ENCODE measurements around the gene SIRT3. TPM values are rescaled to one million over a fixed set of nuclear protein-coding genes. Genes with fewer than 3 reads are reported as not detected.

The SIRT3 gene
- total and polyA plus RNA-seq, 7 experiments from 2014 or later, result 9.9 to 34.8 (median 23.8) TPM

GRCh38 chr11:207208-207862 lies 28.8 kb downstream of the SIRT3 start, which contains the start of the genes BET1L and RIC8A:
BET1L (minus strand) TSS chr11:207399; CDS start chr11:207321, 78 bp downstream.
RIC8A (plus strand) TSS chr11:207708; CDS start chr11:208855, 1,147 bp downstream.
- peak within 1 kb of the TSS; percentile 98 for H3K4me3 ChIP-seq (ENCODE audit: low read length)
- Mint-ChIP-seq H3K36me3 (peaks cover 0 to 31% (median 14%) of the 10 kb centered on the region in 5 donors), H3K27ac (peak within 1 kb of the TSS; percentile 97 to 100 (median 99))

GRCh38 chr11:206526-207207 lies 29.5 kb downstream of the SIRT3 start:
- CTCF ChIA-PET, result interaction anchor here (0.7 to 2.2 kb wide), 5 partner anchors 30 to 613 kb away, joined by 3 to 5 read pairs (median 4); partner anchors contain the start of genes PSMD13 and SIRT3
- Mint-ChIP-seq H3K4me1 (peaks cover 23 to 79% (median 57%) of the 10 kb centered on the region in 7 donors), H3K9me3 (peaks cover 0 to 4% (median 0%) of the 10 kb centered on the region in 11 donors), H3K36me3 (peaks cover 0 to 30% (median 14%) of the 10 kb centered on the region in 5 donors), H3K27ac (peak overlapping the region; percentile 97 to 100 (median 99)), H3K4me3 (peak overlapping the region; percentile 89 to 100 (median 96)), H3K27me3 (no peaks in the 10 kb centered on the region)
- peaks cover 28 to 64% of the 10 kb centered on the region in 2 donors for H3K4me1 ChIP-seq (ENCODE audit: control insufficient read depth in 2 of 2, insufficient read depth in 2 of 2, low read length in 2 of 2)
- no peaks in the 10 kb centered on the region for H3K9me3 ChIP-seq (ENCODE audit: control insufficient read depth in 2 of 3, low read length in 3 of 3)
- intact Hi-C loops (cut with micrococcal nuclease), result loop anchor here (1.0 to 5.0 kb wide), 17 partner anchors 30 to 592 kb away; partner anchors contain the start of genes HRAS (in 2 of the 2), IFITM1 (in 2 of the 2), PSMD13 (in 2 of the 2) and SIRT3 (in 2 of the 2)
- peak overlapping the region; percentile 98 for H3K4me3 ChIP-seq (ENCODE audit: low read length)
- peak overlapping the region; percentile 93 for H3K27ac ChIP-seq (ENCODE audit: low read depth, low read length)
- ATAC-seq, result no peak
- no peaks in the 10 kb centered on the region for H3K27me3 ChIP-seq (ENCODE audit: control insufficient read depth in 2 of 2, insufficient read depth in 2 of 2, low read length in 2 of 2)
- peaks cover 16 to 56% (median 26%) of the 10 kb centered on the region in 3 experiments for H3K36me3 ChIP-seq (ENCODE audit: control insufficient read depth in 2 of 3, insufficient read depth in 3 of 3, low read length in 3 of 3)
- POLR2A ChIA-PET, result interaction anchor here (0.6 to 5.0 kb wide), 40 partner anchors 9 to 634 kb away, joined by 3 to 83 read pairs (median 5); partner anchors contain the start of genes HRAS, IFITM5, NLRP6 and PGGHG
- peak in 6 of 9 donors; percentile 21 to 35 (median 30) for DNase-seq

More at GRCh38 chr11:207208-207862, 28.8 kb downstream of the SIRT3 start, which contains the start of the genes BET1L and RIC8A:
- Histone ChIP-seq H3K4me1 (ENCODE audit: control insufficient read depth in 2 of 2, insufficient read depth in 2 of 2, low read length in 2 of 2) (peaks cover 28 to 57% of the 10 kb centered on the region in 2 donors), H3K27me3 (ENCODE audit: control insufficient read depth in 2 of 2, insufficient read depth in 2 of 2, low read length in 2 of 2) (no peaks in the 10 kb centered on the region), H3K27ac (ENCODE audit: low read depth, low read length) (peak within 1 kb of the TSS; percentile 93), H3K36me3 (ENCODE audit: control insufficient read depth in 2 of 3, insufficient read depth in 3 of 3, low read length in 3 of 3) (peaks cover 18 to 62% (median 33%) of the 10 kb centered on the region in 3 experiments), H3K9me3 (ENCODE audit: control insufficient read depth in 2 of 3, low read length in 3 of 3) (no peaks in the 10 kb centered on the region)
- CTCF ChIA-PET, result interaction anchor here (0.8 to 2.2 kb wide), 5 partner anchors 29 to 612 kb away, joined by 3 to 5 read pairs (median 4); partner anchors contain the start of genes PSMD13 and SIRT3
- peak; percentile 93 for ATAC-seq
- peaks cover 17 to 72% (median 50%) of the 10 kb centered on the region in 7 donors for H3K4me1 Mint-ChIP-seq
- peak; percentile 92 to 99 (median 98) for DNase-seq
- POLR2A ChIA-PET, result interaction anchor here (0.5 to 5.0 kb wide), 46 partner anchors 9 to 634 kb away, joined by 3 to 83 read pairs (median 5); partner anchors contain the start of genes HRAS, IFITM2, IFITM5 and LRRC56
- H3K4me3 Mint-ChIP-seq, result peak within 1 kb of the TSS; percentile 89 to 100 (median 96)
- H3K9me3 Mint-ChIP-seq, result peaks cover 0 to 4% (median 0%) of the 10 kb centered on the region in 11 donors
- no peaks in the 10 kb centered on the region for H3K27me3 Mint-ChIP-seq
- intact Hi-C loops (cut with micrococcal nuclease), result loop anchor here (1.0 to 5.0 kb wide), 17 partner anchors 29 to 591 kb away; partner anchors contain the start of genes HRAS (in 2 of the 2), IFITM1 (in 2 of the 2), PSMD13 (in 2 of the 2) and SIRT3 (in 2 of the 2)

DNA sequence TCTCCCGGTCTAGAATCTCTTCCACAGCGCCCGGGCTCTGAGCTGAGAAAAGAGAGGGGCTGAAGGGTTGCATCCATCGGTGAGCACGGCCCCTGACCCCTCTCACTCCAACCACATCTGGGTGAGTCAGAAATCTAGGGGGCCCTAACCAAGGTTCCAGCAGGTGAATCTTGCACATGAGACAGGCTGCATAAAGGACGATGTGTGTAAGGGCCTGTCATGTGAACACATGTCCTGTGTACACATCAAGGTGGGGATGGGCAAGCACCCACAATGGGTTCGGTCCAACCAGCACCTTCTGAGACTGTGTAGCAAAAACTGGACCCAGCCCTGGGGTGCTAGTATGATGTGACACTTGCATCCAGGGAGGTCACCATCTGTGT lies 30.1 kb downstream of the SIRT3 start:
- H3K27me3 ChIP-seq (ENCODE audit: control insufficient read depth in 2 of 2, insufficient read depth in 2 of 2, low read length in 2 of 2), result no peaks in the 10 kb centered on the region
- peak overlapping the region; percentile 93 for H3K27ac ChIP-seq (ENCODE audit: low read depth, low read length)
- intact Hi-C loops (cut with micrococcal nuclease), result loop anchor here (2.0 to 5.0 kb wide), 5 partner anchors 75 to 371 kb away; partner anchors contain the start of genes PGGHG (in 1 of the 2), PHRF1 (in 1 of the 2) and SIGIRR (in 1 of the 2)
- Mint-ChIP-seq H3K27me3 (no peaks in the 10 kb centered on the region), H3K27ac (peak overlapping the region; percentile 97 to 100 (median 99)), H3K4me1 (peaks cover 26 to 79% (median 57%) of the 10 kb centered on the region in 7 donors), H3K9me3 (peaks cover 0 to 4% (median 0%) of the 10 kb centered on the region in 11 donors), H3K36me3 (peaks cover 0 to 26% (median 10%) of the 10 kb centered on the region in 5 donors), H3K4me3 (peak overlapping the region; percentile 89 to 100 (median 96))
- DNase-seq, result peak in 2 of 9 donors; percentile 6 to 20
- no peaks in the 10 kb centered on the region for H3K9me3 ChIP-seq (ENCODE audit: control insufficient read depth in 2 of 3, low read length in 3 of 3)
- H3K4me1 ChIP-seq (ENCODE audit: control insufficient read depth in 2 of 2, insufficient read depth in 2 of 2, low read length in 2 of 2), result peaks cover 28 to 67% of the 10 kb centered on the region in 2 donors
- peaks cover 9 to 49% (median 20%) of the 10 kb centered on the region in 3 experiments for H3K36me3 ChIP-seq (ENCODE audit: control insufficient read depth in 2 of 3, insufficient read depth in 3 of 3, low read length in 3 of 3)
- ATAC-seq, result no peak
- peak overlapping the region; percentile 98 for H3K4me3 ChIP-seq (ENCODE audit: low read length)
- POLR2A ChIA-PET, result interaction anchor here (0.6 to 5.0 kb wide), 16 partner anchors 8 to 302 kb away, joined by 3 to 83 read pairs (median 12); partner anchors contain the start of genes NLRP6, PSMD13, PTDSS2 and RNH1
- CTCF ChIA-PET, result interaction anchor here (2.2 kb wide), 1 partner anchor 32 kb away, joined by 5 read pairs; no protein-coding TSS in a partner anchor

GRCh38 chr11:205221-206001 lies 30.7 kb downstream of the SIRT3 start:
- intact Hi-C loops (cut with micrococcal nuclease), result loop anchor here (2.0 to 5.0 kb wide), 5 partner anchors 75 to 371 kb away; partner anchors contain the start of genes PGGHG (in 1 of the 2), PHRF1 (in 1 of the 2) and SIGIRR (in 1 of the 2)
- H3K4me3 Mint-ChIP-seq, result peak overlapping the region; percentile 57 to 100 (median 95)

DNA sequence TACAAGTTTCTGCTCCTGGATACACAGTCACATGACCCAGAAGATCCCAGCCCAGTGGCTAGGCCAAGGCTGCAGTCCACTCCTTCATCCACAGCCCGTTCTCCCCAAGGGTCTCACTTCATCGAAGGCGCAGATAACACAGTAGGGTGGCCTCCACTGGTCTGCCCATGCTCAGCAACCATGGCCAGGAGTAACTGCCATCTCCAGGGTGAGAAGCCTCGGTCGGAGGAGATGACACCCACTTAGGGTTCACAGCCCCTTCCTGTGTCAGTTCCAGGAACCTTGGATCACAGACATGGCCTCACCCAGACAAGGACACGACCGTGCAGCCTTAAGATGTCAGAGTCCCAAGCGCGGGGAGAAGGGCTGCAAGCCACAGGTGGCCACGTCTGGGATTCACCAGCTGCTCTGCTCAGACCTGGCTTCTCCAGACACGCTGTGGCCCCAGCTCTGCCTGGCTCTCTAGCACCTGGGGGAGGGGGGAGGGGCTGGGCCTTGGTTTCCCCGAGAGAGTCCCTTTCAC lies 31.5 kb downstream of the SIRT3 start:
- H3K9me3 ChIP-seq (ENCODE audit: control insufficient read depth in 2 of 3, low read length in 3 of 3), result no peaks in the 10 kb centered on the region
- peak overlapping the region in 7 of 10 donors; percentile 23 to 96 (median 34) for H3K4me3 Mint-ChIP-seq
- ATAC-seq (no peak), DNase-seq (peak in 2 of 9 donors; percentile 5 to 18)
- peak overlapping the region; percentile 10 for H3K27ac ChIP-seq (ENCODE audit: low read depth, low read length)
- H3K4me3 ChIP-seq (ENCODE audit: low read length), result no peak overlapping the region
- intact Hi-C loops (cut with micrococcal nuclease), result loop anchor here in 1 of 2 donors (5.0 kb wide), 1 partner anchor 363 kb away; no protein-coding TSS in a partner anchor
- peaks cover 8 to 36% (median 10%) of the 10 kb centered on the region in 3 experiments for H3K36me3 ChIP-seq (ENCODE audit: control insufficient read depth in 2 of 3, insufficient read depth in 3 of 3, low read length in 3 of 3)
- H3K36me3 Mint-ChIP-seq, result peaks cover 0 to 20% (median 8%) of the 10 kb centered on the region in 5 donors
- H3K4me1 ChIP-seq (ENCODE audit: control insufficient read depth in 2 of 2, insufficient read depth in 2 of 2, low read length in 2 of 2), result peaks cover 28 to 55% of the 10 kb centered on the region in 2 donors
- H3K27me3 Mint-ChIP-seq, result no peaks in the 10 kb centered on the region
- H3K4me1 Mint-ChIP-seq, result peaks cover 26 to 70% (median 52%) of the 10 kb centered on the region in 7 donors
- no peaks in the 10 kb centered on the region for H3K27me3 ChIP-seq (ENCODE audit: control insufficient read depth in 2 of 2, insufficient read depth in 2 of 2, low read length in 2 of 2)
- ChIA-PET CTCF (no interaction called here), POLR2A (interaction anchor here (0.7 to 1.4 kb wide), 2 partner anchors 11 to 46 kb away, joined by 3 read pairs; no protein-coding TSS in a partner anchor)
- H3K9me3 Mint-ChIP-seq, result peaks cover 0 to 4% (median 0%) of the 10 kb centered on the region in 11 donors
- peak overlapping the region in 3 of 9 donors; percentile 12 to 76 (median 67) for H3K27ac Mint-ChIP-seq

More at GRCh38 chr11:205221-206001, 30.7 kb downstream of the SIRT3 start:
- Histone ChIP-seq H3K4me3 (ENCODE audit: low read length) (no peak overlapping the region), H3K36me3 (ENCODE audit: control insufficient read depth in 2 of 3, insufficient read depth in 3 of 3, low read length in 3 of 3) (peaks cover 8 to 43% (median 14%) of the 10 kb centered on the region in 3 experiments), H3K27me3 (ENCODE audit: control insufficient read depth in 2 of 2, insufficient read depth in 2 of 2, low read length in 2 of 2) (no peaks in the 10 kb centered on the region), H3K4me1 (ENCODE audit: control insufficient read depth in 2 of 2, insufficient read depth in 2 of 2, low read length in 2 of 2) (peaks cover 28 to 63% of the 10 kb centered on the region in 2 donors), H3K9me3 (ENCODE audit: control insufficient read depth in 2 of 3, low read length in 3 of 3) (no peaks in the 10 kb centered on the region), H3K27ac (ENCODE audit: low read depth, low read length) (peak overlapping the region; percentile 93)
- Mint-ChIP-seq H3K27me3 (no peaks in the 10 kb centered on the region), H3K4me1 (peaks cover 26 to 77% (median 59%) of the 10 kb centered on the region in 7 donors), H3K36me3 (peaks cover 0 to 26% (median 10%) of the 10 kb centered on the region in 5 donors), H3K9me3 (peaks cover 0 to 4% (median 0%) of the 10 kb centered on the region in 11 donors), H3K27ac (peak overlapping the region in 5 of 9 donors; percentile 12 to 100 (median 99))
- ChIA-PET CTCF (no interaction called here), POLR2A (interaction anchor here (0.7 to 5.0 kb wide), 7 partner anchors 10 to 302 kb away, joined by 3 to 83 read pairs (median 18); partner anchors contain the start of genes PSMD13, RNH1, SIGIRR and SIRT3)
- DNase-seq, result peak in 2 of 9 donors; percentile 8 to 20
- no peak for ATAC-seq
